Measurements from ENCODE around the gene KRT83.

- TF ChIP-seq CTCF (conservative IDR thresholded peaks at IDR 0.05; ENCODE audit: low read depth, low read length) (no peak), EZH2 (IDR thresholded peaks at IDR 0.05; ENCODE audit: borderline replicate concordance, low read depth, low read length, poor library complexity, severe bottlenecking) (no peak)
These were observed 42.0 kb upstream of the KRT83 start for GRCh38 chr12:52363111-52363679.

Data from A673 (cell line).